B cell (primary cell): ENCODE data around the gene MBNL1. TPM values are rescaled to one million over a fixed set of nuclear protein-coding genes. Genes with fewer than 3 reads are reported as not detected.

ENCODE experiments used
- ATAC-seq: fragments of 200-7000 bp; cut with Tn5 transposase; one replicate; pipeline ENCODE4 v1.10.0; 2021; ENCODE audit warnings: low read depth, mild to moderate bottlenecking, moderate number of reproducible peaks, moderate library complexity
- CTCF ChIA-PET: fragments of 350-600 bp; sonication (Branson Sonifier 250); formaldehyde crosslinking; loops from one replicate; lab custom pipeline; 2021; ENCODE audit warnings: antibody characterized with exemption, inconsistent platforms; lab: Charles Lee
- POLR2A ChIA-PET: fragments of 350-600 bp; sonication (Branson Sonifier 250); formaldehyde crosslinking; loops from one replicate; lab custom pipeline; 2021; ENCODE audit warnings: antibody characterized with exemption; lab: Charles Lee
- DNase-seq: peaks from one replicate; pipeline ENCODE4 v3.0.0; 2013
- H2AFZ ChIP-seq: 2 replicates; pipeline ENCODE4 v1.6.1; 2012; ENCODE audit warnings: mild to moderate bottlenecking, low read depth, low read length; ENCODE audit not compliant: insufficient read depth, poor library complexity, severe bottlenecking
- H3K27ac ChIP-seq, 2 donors: 1 replicate in 1 of 2; 2 replicates in 1 of 2; pipeline ENCODE4 v1.5.1; 2012 to 2013; ENCODE audit warnings: low read length in 2 of 2, mild to moderate bottlenecking in 2 of 2, moderate library complexity in 1 of 2
- H3K27me3 ChIP-seq, 4 experiments: fragments of 200-600 bp in 1 of 4; sonication (generic) in 1 of 4; replicated peaks in 1 of 4; 1 replicate in 2 of 4; 2 replicates in 2 of 4; pipeline versions ENCODE4 v1.6.1 to v1.7.0; 2013 to 2016; ENCODE audit warnings: low read length in 3 of 4, mild to moderate bottlenecking in 2 of 4, mixed read lengths in 1 of 4, moderate library complexity in 1 of 4; ENCODE audit not compliant: insufficient read depth in 4 of 4, control insufficient read depth in 3 of 4; ENCODE audit errors: control extremely low read depth in 1 of 4
- H3K36me3 ChIP-seq, 2 experiments: replicated peaks in 1 of 2; 1 replicate in 1 of 2; 2 replicates in 1 of 2; pipeline versions ENCODE4 v1.6.1 to v1.7.1; 2013; ENCODE audit warnings: low read length in 1 of 2; ENCODE audit not compliant: insufficient read depth in 2 of 2, control insufficient read depth in 1 of 2; ENCODE audit errors: control extremely low read depth in 1 of 2, extremely low read depth in 1 of 2
- H3K4me1 ChIP-seq, 2 donors: fragments of 200-600 bp in 1 of 2; sonication (generic) in 1 of 2; 1 replicate in 1 of 2; 2 replicates in 1 of 2; pipeline versions ENCODE4 v1.5.1 to v1.6.1; 2013 to 2017; ENCODE audit warnings: low read length in 2 of 2; ENCODE audit not compliant: control insufficient read depth in 2 of 2, insufficient read depth in 2 of 2
- H3K4me2 ChIP-seq: replicated peaks from 2 replicates; pipeline ENCODE3; 2012; ENCODE audit warnings: mild to moderate bottlenecking, low read depth, low read length; ENCODE audit not compliant: poor library complexity, severe bottlenecking
- H3K4me3 ChIP-seq, 5 experiments: fragments of 200-600 bp in 1 of 5; sonication (generic) in 1 of 5; 1 replicate in 3 of 5; 2 replicates in 2 of 5; pipeline versions ENCODE4 v1.5.1 to v1.7.0; 2011 to 2016; ENCODE audit warnings: low read length in 4 of 5, mild to moderate bottlenecking in 4 of 5, low read depth in 2 of 5, control low read depth in 1 of 5, moderate library complexity in 1 of 5; ENCODE audit not compliant: insufficient read depth in 1 of 5; ENCODE audit errors: control extremely low read depth in 1 of 5, extremely low read depth in 1 of 5
- H3K79me2 ChIP-seq: fragments of 200-600 bp; sonication (generic); one replicate; pipeline ENCODE4 v1.6.0; 2016; ENCODE audit warnings: low read length; ENCODE audit not compliant: control insufficient read depth, insufficient read depth
- H3K9ac ChIP-seq: fragments of 200-600 bp; sonication (generic); 2 replicates; pipeline ENCODE4 v1.6.1; 2017; ENCODE audit warnings: mild to moderate bottlenecking, low read length, moderate library complexity
- H3K9me3 ChIP-seq, 3 donors: one replicate each; pipeline versions ENCODE4 v1.6.1 to v1.7.1; 2013; ENCODE audit warnings: low read length in 2 of 3; ENCODE audit not compliant: control insufficient read depth in 2 of 3, insufficient read depth in 1 of 3; ENCODE audit errors: control extremely low read depth in 1 of 3
- H4K20me1 ChIP-seq: 2 replicates; pipeline ENCODE4 v1.6.0; 2012; ENCODE audit warnings: mild to moderate bottlenecking, low read length; ENCODE audit not compliant: insufficient read depth, control insufficient read depth, poor library complexity, severe bottlenecking
- H3K27ac Mint-ChIP-seq: one replicate; pipeline ENCODE4 v1.8.0; 2021; ENCODE audit warnings: mixed read lengths
- H3K27me3 Mint-ChIP-seq: one replicate; pipeline ENCODE4 v1.8.0; 2021; ENCODE audit warnings: mixed read lengths
- H3K4me1 Mint-ChIP-seq: one replicate; pipeline ENCODE4 v1.8.0; 2021; ENCODE audit warnings: mixed read lengths
- H3K4me3 Mint-ChIP-seq: one replicate; pipeline ENCODE4 v1.8.0; 2021; ENCODE audit warnings: mixed read lengths
- H3K9me3 Mint-ChIP-seq: one replicate; pipeline ENCODE4 v1.8.0; 2022; ENCODE audit warnings: mixed read lengths; ENCODE audit not compliant: insufficient read depth
- EZH2 ChIP-seq: IDR thresholded peaks from 2 replicates; pipeline ENCODE4 v1.6.1; 2012; ENCODE audit warnings: borderline replicate concordance, low read depth, mild to moderate bottlenecking, moderate library complexity, low read length; ENCODE audit not compliant: insufficient read depth, poor library complexity, severe bottlenecking
- WGBS: methylation state at CpG from one replicate; pipeline ENCODE4 v1.1.5; 2013; ENCODE audit warnings: missing lambda C conversion rate; ENCODE audit not compliant: insufficient coverage; 5-methylcytosine and 5-hydroxymethylcytosine counted together
- intact Hi-C: fragments of 100-400 bp; cut with micrococcal nuclease; formaldehyde crosslinking; loops from one replicate; pipeline ENCODE4 v1.10.0; 2022
- polyA plus RNA-seq: library from polyadenylated mRNA; depleted of rRNA; stranded (reverse); fragments of >200 nt; gene quantifications from 2 replicates; pipeline ENCODE4 v1.2.3, GENCODE V29; 2012
- total RNA-seq, 2 donors: library from RNA; stranded (reverse); fragments of 120-200 nt in 1 of 2; gene quantifications; 1 replicate in 1 of 2; 2 replicates in 1 of 2; pipeline versions ENCODE4 v1.2.3 to v1.2.4, GENCODE V29; 2013 to 2022
- TF ChIP-seq, protein P1 (sequence below): fragments of 200-600 bp; IDR thresholded peaks from one replicate; pipeline ENCODE4 v1.8.0; 2022; ENCODE audit warnings: antibody characterized with exemption, mild to moderate bottlenecking

Gene MBNL1
- total and polyA plus RNA-seq, 2 donors (not counting 1 experiment from before 2014, with no cell fraction given) = 195 to 505 TPM

DNA sequence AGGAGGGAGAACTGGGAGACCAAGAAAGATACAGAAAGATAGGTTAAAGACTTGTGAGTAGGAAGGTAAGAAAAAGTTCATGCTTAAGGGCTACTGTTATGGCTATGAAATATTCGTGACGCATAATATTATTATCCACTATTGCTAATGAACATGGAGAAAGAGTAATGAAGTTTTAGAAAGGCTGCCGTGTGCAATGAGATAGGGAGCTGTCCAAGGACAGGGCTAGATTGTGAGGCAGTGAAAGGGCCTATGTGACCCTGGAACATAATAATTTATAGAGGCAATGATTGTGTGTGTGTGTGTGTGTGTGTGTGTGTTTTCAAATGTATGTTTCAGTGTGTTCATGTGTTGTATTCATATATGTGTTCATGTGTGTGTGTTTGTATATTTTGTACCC is 27.7 kb downstream of the MBNL1 start:
- DNase-seq (no peak), ATAC-seq (no peak)
- POLR2A ChIA-PET = interaction anchor here (0.6 to 1.3 kb wide), 3 partner anchors 27 to 156 kb away, joined by 3 to 9 read pairs (median 6); no protein-coding TSS in a partner anchor
- Histone ChIP-seq H4K20me1 (peaks cover 51% of the 10 kb centered on the region), H3K9me3 (no peaks in the 10 kb centered on the region), H3K9ac (no peak overlapping the region), H3K27ac (peak overlapping the region in 1 of 2 donors; percentile 51), H2AFZ (no peak overlapping the region), H3K4me1 (peaks cover 56 to 83% of the 10 kb centered on the region in 2 donors), H3K36me3 (peaks cover 6 to 28% of the 10 kb centered on the region in 2 experiments), H3K4me3 (no peak overlapping the region), H3K79me2 (peaks cover 100% of the 10 kb centered on the region), H3K27me3 (no peaks in the 10 kb centered on the region), H3K4me2 (peak overlapping the region; percentile 31)
- peaks cover 75% of the 10 kb centered on the region for H3K4me1 Mint-ChIP-seq
- WGBS = 63% methylated on average over 1 of the region's 3 CpGs
- H3K27me3 Mint-ChIP-seq = no peaks in the 10 kb centered on the region
- TF ChIP-seq EZH2 = no peak
- TF ChIP-seq, protein P1, sequence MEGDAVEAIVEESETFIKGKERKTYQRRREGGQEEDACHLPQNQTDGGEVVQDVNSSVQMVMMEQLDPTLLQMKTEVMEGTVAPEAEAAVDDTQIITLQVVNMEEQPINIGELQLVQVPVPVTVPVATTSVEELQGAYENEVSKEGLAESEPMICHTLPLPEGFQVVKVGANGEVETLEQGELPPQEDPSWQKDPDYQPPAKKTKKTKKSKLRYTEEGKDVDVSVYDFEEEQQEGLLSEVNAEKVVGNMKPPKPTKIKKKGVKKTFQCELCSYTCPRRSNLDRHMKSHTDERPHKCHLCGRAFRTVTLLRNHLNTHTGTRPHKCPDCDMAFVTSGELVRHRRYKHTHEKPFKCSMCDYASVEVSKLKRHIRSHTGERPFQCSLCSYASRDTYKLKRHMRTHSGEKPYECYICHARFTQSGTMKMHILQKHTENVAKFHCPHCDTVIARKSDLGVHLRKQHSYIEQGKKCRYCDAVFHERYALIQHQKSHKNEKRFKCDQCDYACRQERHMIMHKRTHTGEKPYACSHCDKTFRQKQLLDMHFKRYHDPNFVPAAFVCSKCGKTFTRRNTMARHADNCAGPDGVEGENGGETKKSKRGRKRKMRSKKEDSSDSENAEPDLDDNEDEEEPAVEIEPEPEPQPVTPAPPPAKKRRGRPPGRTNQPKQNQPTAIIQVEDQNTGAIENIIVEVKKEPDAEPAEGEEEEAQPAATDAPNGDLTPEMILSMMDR = no peak
- H3K27ac Mint-ChIP-seq = peak overlapping the region; percentile 29
- intact Hi-C loops = loop anchor here (5.0 to 10.0 kb wide), 2 partner anchors 151 to 222 kb away; no protein-coding TSS in a partner anchor
- H3K9me3 Mint-ChIP-seq = no peaks in the 10 kb centered on the region
- H3K4me3 Mint-ChIP-seq = peak overlapping the region; percentile 20
- CTCF ChIA-PET = interaction anchor here (0.6 to 0.7 kb wide), 2 partner anchors 21 to 64 kb away, joined by 3 to 4 read pairs; no protein-coding TSS in a partner anchor

DNA sequence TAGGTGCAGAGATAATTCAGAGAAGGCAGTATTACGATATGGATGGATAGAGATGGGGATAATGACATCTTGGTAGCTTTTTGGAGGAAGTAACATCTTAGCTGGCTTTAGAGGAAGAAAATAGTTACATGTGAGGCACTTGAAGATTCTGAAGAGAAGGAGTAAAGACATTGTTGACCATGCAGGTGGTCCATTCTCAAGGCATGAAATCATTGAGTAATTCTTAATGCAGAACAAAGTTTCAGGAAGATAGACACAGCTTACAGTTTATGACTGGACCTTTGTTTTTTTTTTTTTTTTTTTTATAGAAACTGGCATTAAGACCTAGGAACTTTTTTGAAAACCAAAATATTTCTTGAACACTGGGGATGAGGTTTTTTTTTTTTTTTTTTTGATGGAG is 28.2 kb downstream of the MBNL1 start:
- Histone ChIP-seq H2AFZ (no peak overlapping the region), H3K27me3 (no peaks in the 10 kb centered on the region), H3K9ac (no peak overlapping the region), H3K9me3 (no peaks in the 10 kb centered on the region), H3K4me1 (peaks cover 56 to 83% of the 10 kb centered on the region in 2 donors), H4K20me1 (peaks cover 45% of the 10 kb centered on the region), H3K27ac (peak overlapping the region in 1 of 2 donors; percentile 42), H3K79me2 (peaks cover 100% of the 10 kb centered on the region), H3K4me3 (no peak overlapping the region), H3K4me2 (peak overlapping the region; percentile 31), H3K36me3 (peaks cover 6 to 34% of the 10 kb centered on the region in 2 experiments)
- ChIA-PET POLR2A (interaction anchor here (0.6 to 0.7 kb wide), 2 partner anchors 28 to 155 kb away, joined by 6 to 9 read pairs; no protein-coding TSS in a partner anchor), CTCF (interaction anchor here (0.6 to 1.5 kb wide), 4 partner anchors 21 to 147 kb away, joined by 3 to 4 read pairs (median 4); no protein-coding TSS in a partner anchor)
- H3K27me3 Mint-ChIP-seq = no peaks in the 10 kb centered on the region
- H3K9me3 Mint-ChIP-seq = no peaks in the 10 kb centered on the region
- intact Hi-C loops = loop anchor here (5.0 to 10.0 kb wide), 2 partner anchors 150 to 222 kb away; no protein-coding TSS in a partner anchor
- ATAC-seq (no peak), DNase-seq (no peak)
- H3K27ac Mint-ChIP-seq = peak overlapping the region; percentile 38
- H3K4me3 Mint-ChIP-seq = peak overlapping the region; percentile 52
- 69% methylated on average over 1 of the region's 1 CpG for WGBS
- H3K4me1 Mint-ChIP-seq = peaks cover 75% of the 10 kb centered on the region
- no peak for TF ChIP-seq EZH2
- TF ChIP-seq, protein P1 = no peak
